Inflammatory macrophage treated with lipopolysaccharide for 4 hours (primary cell): ENCODE data around the gene ZNF136.

ENCODE experiments used
- DNase-seq: peaks from one replicate; pipeline ENCODE4 v3.0.0-alpha.2; 2020

ZNF136 gene

DNA sequence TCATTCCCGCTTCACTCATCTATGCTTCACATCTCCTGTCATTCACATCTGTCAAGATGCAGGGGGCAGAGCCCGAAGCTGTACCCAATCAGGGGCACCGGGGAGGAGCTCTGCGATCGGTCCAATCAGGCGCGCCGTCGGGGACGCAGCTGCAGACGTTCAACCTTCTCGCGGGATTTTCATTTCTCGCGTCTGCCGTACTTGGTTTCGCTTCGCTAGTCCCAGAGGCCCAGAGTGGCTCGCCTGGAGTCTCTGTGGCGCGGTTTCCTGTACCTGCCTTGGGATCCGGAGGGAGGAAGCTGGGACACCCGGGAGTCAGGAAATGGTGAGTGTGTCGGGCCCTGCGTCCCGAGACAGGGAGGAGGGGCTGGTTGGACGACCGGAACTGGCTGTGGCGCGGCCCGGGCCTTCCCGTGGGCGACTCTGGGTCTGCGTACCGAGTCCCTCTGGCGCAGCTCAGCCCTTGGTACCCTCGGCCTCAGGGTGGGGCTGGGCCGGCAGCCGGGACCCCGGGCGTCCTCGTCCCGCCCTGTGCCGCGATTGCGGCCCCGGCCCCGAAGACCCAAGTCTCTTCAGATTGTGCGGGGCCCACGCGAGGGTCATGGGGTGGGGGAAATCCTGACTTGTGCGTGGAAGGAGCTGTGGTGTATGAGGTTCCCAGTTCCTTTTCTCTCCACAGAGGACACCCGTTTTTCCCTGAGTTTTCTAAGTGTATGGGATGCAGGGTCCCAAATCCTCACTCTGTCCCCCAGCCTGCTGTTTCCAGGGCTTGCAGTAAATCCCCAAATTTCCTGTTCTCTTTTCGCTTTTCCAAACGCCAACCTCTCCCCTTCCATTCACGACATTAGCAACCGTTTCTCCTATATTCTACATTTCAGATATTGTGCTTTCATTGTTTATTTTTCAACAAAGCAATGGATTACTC, at the start of gene ZNF136:
Gene ZNF136 (plus strand): TSS at position 215 of the 925 bp plus-strand sequence. CDS start 108 bp downstream, at position 323.
- DNase-seq: peak; percentile 98

DNA sequence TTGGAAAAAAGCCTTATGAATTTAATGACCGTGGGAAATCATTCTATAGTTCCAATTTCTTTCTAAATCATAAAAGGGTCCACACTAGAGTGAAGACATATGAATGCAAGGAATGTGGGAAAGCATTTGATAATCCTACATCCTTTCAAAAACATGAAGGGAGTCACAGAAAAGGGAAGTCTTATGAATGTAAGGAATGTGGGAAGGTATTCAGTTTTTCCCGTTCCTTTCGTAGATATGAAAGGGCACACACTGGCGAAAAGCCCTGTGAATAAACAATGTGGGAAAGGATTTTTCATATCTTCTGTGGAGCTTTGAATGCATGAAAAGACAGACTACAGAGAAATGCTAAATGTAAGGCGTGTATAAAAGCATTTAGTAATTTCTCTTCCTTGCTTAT, 49.8 kb upstream of the ZNF136 start:
- DNase-seq: no peak

- DNase-seq: no peak
Observed at GRCh38 chr19:12117201-12117970, 45.5 kb upstream of the ZNF136 start.

DNA sequence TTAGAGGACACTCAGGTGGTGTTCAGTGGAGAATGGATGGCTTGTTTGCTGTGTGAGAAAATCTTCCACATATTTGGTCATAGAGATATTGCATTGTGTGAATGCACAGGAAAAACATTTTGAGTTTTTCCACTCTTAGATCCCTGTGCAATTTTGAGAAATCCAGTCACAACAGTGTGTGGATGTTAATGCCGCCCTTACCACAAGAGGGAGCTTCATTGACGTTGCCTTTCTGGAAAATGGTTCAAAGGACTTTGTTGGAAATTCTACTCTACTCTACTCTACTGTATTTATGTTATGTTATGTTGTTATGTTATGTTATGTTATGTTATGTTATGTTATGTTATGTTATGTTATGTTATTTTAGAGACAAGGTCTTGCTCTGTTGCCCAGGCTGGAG, 36.2 kb upstream of the ZNF136 start:
- peak; percentile 19 for DNase-seq

- no peak for DNase-seq
Observed at GRCh38 chr19:12133069-12133468, 29.8 kb upstream of the ZNF136 start.

GRCh38 chr19:12137221-12137940, 25.5 kb upstream of the ZNF136 start:
- peak; percentile 25 for DNase-seq

DNA sequence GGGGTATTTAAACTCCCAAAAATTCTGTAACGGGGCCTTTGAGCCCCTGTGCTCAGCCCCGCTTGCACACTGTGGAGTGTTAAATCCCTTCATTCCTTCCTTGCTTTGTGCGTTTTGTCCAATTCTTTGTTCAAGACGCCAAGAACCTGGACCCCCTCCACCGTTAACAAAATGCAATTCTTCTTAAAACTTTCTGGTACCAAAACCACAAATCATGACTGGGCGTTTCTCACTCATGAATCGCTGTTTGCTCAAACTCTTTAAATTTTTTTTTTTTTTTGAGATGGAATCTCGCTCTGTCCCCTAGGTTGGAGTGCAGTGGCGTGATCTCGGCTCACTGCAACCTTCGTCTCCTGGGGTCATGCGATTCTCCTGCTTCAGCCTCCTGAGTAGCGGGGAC, 23.6 kb upstream of the ZNF136 start:
- DNase-seq: no peak

GRCh38 chr19:12139885-12140544, 22.9 kb upstream of the ZNF136 start, which contains the start of gene ZNF20:
Gene ZNF20 (minus strand): TSS chr19:12140350. CDS start chr19:12140182, 168 bp downstream.
- DNase-seq: peak; percentile 96

DNA sequence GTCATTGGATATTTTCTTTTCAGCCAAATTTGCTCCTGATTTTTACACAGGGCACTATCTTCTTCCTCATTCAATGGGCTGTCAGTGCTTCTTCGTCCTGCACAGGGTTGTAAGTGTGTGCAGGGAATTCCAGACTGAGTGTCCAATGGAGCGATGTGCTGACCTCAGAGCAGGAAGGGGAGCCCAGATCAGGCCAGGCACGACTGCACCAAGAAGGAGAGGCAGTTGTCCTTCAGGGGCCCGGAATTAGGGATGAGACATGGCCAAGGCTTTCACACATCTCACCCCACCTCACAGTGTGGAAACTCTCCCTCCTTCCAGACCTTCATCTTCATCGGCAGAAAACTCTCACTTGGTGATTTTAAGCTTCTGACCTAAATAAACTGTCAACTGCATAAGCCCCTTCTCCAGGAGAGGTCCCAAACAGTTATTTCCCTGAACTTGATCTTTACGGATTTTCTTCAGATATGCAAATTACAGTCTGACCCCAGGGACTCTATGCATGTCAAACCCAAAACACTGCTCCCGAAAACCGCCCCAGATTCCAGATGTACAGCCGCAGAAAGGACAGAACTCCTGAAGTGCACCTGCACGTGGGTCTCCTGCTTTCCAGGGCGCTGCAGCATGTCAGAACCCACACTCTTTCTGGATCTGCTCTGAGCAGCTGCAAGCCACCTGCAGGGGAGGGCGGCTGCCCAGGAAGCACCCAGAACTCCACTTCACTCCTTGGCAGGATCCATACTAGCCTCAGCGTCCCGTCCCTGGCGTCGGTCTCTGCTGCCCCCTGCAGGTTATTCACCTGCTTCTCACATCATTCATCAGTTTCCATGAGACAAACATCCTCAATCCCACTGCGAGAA, 22.1 kb upstream of the ZNF136 start:
- DNase-seq: peak; percentile 82

DNA sequence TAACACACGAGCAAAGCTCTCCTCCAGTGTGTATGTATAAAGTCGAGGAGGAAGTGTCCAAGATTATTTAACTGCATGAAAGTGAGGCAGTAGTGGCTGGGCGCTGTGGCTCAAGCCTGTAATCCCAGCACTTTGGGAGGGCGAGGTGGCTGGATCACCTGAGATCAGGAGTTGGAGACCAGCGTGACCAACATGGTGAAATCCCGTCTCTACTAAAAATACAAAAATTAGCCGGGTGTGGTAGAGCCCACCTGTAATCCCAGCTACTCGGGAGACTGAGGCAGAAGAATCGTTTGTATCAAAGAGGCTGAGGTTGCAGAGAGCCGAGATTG, 21.5 kb upstream of the ZNF136 start:
- no peak for DNase-seq

- DNase-seq: no peak
Observed at GRCh38 chr19:12145348-12145747, 17.5 kb upstream of the ZNF136 start.

- no peak for DNase-seq
Observed at GRCh38 chr19:12155324-12155860, 7.5 kb upstream of the ZNF136 start.

- DNase-seq: peak; percentile 71
Observed at GRCh38 chr19:12156223-12157058, 6.5 kb upstream of the ZNF136 start, which contains the start of gene ZNF625. Gene ZNF625 (minus strand): TSS chr19:12156734. CDS start chr19:12156558, 176 bp downstream.

DNA sequence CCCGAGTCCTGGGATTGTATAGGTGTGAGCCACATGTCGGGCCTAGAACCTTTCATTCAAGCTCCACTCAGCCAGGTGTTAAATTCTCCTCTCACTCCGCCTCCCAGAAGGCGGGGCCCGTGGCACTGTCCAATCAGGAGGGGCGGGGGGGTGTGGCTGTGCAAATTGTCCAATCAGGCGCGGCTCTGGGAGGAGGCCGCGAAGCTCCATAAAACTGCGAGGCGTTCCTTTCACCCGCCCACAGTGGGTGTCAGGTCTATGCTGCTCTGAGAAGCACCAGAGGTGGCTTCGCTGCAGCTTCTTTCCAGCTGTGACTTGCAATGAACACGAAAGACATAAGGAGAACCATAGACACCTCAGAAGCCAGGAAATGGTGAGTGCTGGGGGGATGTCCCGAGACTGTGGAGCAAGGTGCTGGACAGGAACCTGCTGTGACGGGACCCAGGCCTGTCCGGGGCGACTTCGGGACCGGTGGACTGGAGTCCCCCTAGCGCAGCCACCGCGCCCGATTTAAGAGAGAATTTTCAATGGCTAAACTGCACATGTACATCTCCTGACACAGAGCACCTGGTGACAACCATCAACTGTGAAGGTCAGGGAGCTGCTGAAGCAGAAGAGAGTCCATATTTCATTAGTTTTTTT, 3.0 kb upstream of the ZNF136 start:
- DNase-seq: no peak

DNA sequence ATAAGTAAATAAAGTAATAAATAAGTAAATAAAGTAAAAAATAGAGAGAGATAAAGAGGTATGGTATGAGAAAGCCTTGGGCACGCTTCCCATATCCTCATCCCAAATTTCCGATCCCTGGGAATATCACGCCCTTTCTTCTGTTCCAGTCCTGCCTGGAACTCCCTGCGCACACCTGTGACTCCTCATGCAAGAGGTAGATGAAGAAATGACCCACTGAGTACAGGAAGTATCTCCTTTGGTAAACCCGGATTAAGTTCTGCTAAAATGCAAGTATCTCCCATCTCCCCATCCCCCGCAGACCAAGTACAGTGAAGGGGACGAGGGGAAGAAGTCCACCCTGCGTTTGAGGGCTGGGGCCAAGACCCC, 399 bp upstream of the ZNF136 start:
- DNase-seq: no peak

DNA sequence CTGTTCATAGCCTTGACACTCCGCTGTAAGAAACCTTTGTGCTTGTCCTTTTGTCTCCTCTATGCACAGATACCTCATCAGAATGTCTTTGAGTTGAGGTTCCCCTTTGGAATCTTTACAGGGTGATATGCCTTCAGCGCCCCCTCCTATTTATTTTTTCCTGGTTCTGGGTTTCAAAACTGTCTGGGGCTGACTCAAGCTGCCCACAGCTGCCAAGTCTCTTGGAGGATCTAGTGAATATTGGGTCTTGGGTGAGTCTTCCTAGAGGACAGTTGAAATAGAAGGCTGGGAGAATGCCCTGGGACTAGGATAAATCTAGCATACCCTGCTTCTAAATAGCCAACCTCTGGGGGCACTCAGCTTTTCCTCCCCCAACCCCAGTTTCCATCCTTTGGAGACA, 930 bp downstream of the ZNF136 start:
- peak; percentile 35 for DNase-seq

GRCh38 chr19:12166626-12167025, 3.7 kb downstream of the ZNF136 start:
- DNase-seq: peak; percentile 13

GRCh38 chr19:12180377-12180776, 17.5 kb downstream of the ZNF136 start:
- DNase-seq: no peak

DNA sequence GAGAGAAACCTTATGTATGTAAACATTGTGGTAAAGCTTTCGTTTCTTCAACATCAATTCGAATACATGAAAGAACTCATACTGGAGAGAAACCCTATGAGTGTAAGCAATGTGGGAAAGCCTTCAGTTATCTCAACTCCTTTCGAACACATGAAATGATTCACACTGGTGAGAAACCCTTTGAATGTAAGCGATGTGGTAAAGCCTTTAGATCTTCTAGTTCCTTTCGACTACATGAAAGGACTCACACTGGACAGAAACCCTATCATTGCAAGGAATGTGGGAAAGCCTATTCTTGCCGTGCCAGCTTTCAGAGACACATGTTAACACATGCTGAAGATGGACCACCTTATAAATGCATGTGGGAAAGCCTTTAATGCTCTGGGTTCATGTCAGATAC, 24.7 kb downstream of the ZNF136 start:
- peak; percentile 9 for DNase-seq
